ENCODE measurements around the gene PRR19.

GRCh38 chr19:42270346-42271044 lies 31.4 kb upstream of the PRR19 start:
- TF ChIP-seq GATAD2B (conservative IDR thresholded peaks at IDR 0.05; ENCODE audit: low read depth) (peak; percentile 81), CTCF (IDR thresholded peaks at IDR 0.05 in 2 of 3, conservative IDR thresholded peaks at IDR 0.05 in 1 of 3; ENCODE audit: control insufficient read depth in 2 of 3, extremely low read depth in 1 of 3, insufficient read depth in 1 of 3, low read depth in 3 of 3, low read length in 3 of 3) (no peak), YY1 (IDR thresholded peaks at IDR 0.05; ENCODE audit: low read depth, low read length) (0 out of 2 replicates have a peak, but pooled peaks have one; percentile 26), USF2 (IDR thresholded peaks at IDR 0.05; ENCODE audit: borderline replicate concordance, low read depth, low read length) (no peak), KDM1A (IDR thresholded peaks at IDR 0.05; ENCODE audit: borderline replicate concordance) (no peak), HCFC1 (IDR thresholded peaks at IDR 0.05; ENCODE audit: low read length) (no peak), GABPA (IDR thresholded peaks at IDR 0.05; ENCODE audit: low read depth) (no peak)

All from GM12878 (cell line).